Osteoblast (primary cell): ENCODE data around the gene NOXO1. TPM values are rescaled to one million over a fixed set of nuclear protein-coding genes. Genes with fewer than 3 reads are reported as not detected.

Experiments
- DNase-seq: peaks from one replicate; pipeline ENCODE4 v3.0.0; 2011; ENCODE audit warnings: low spot score, mixed read lengths; ENCODE audit not compliant: insufficient read length; ENCODE audit errors: missing footprints
- H2AFZ ChIP-seq: 2 replicates; pipeline ENCODE4 v1.6.0; 2011; ENCODE audit warnings: mild to moderate bottlenecking, low read length
- H3K27ac ChIP-seq: 2 replicates; pipeline ENCODE4 v1.5.1; 2011; ENCODE audit warnings: mild to moderate bottlenecking, low read depth, low read length, moderate library complexity
- H3K27me3 ChIP-seq: 2 replicates; pipeline ENCODE4 v1.6.0; 2012; ENCODE audit warnings: mild to moderate bottlenecking, control low read depth, inconsistent platforms, low read length, moderate library complexity; ENCODE audit not compliant: insufficient read depth
- H3K36me3 ChIP-seq: 2 replicates; pipeline ENCODE4 v1.5.1; 2011; ENCODE audit warnings: mild to moderate bottlenecking, low read length, control low read depth, moderate library complexity; ENCODE audit not compliant: insufficient read depth
- H3K4me1 ChIP-seq: 2 replicates; pipeline ENCODE4 v1.5.1; 2011; ENCODE audit warnings: mild to moderate bottlenecking, low read length, control low read depth, moderate library complexity; ENCODE audit not compliant: insufficient read depth
- H3K4me2 ChIP-seq: 2 replicates; pipeline ENCODE4 v1.6.0; 2011; ENCODE audit warnings: mild to moderate bottlenecking, low read length; ENCODE audit not compliant: insufficient read depth
- H3K4me3 ChIP-seq: fragments of 200-600 bp; sonication (generic); 3 replicates; pipeline ENCODE4 v1.5.1; 2012; ENCODE audit warnings: mild to moderate bottlenecking, low read length, inconsistent platforms; ENCODE audit not compliant: insufficient read depth
- H3K79me2 ChIP-seq: 2 replicates; pipeline ENCODE4 v1.6.0; 2012; ENCODE audit warnings: mild to moderate bottlenecking, low read length, control low read depth, inconsistent platforms; ENCODE audit not compliant: insufficient read depth
- H3K9me3 ChIP-seq: 2 replicates; pipeline ENCODE4 v1.5.1; 2011; ENCODE audit warnings: low read depth, low read length, control low read depth
- H4K20me1 ChIP-seq: 2 replicates; pipeline ENCODE4 v1.6.0; 2012; ENCODE audit warnings: mild to moderate bottlenecking, low read length, control low read depth; ENCODE audit not compliant: insufficient read depth
- total RNA-seq: library from RNA; depleted of rRNA; stranded (reverse); fragments of >200 nt; gene quantifications from 2 replicates; pipeline ENCODE4 v1.2.3, GENCODE V29; 2012
- TF ChIP-seq, protein P1 (sequence below): IDR thresholded peaks from 2 replicates; pipeline ENCODE4 v1.5.1; 2011; ENCODE audit warnings: mild to moderate bottlenecking, low read depth, low read length, moderate library complexity; ENCODE audit errors: extremely low read depth

The NOXO1 gene
- total RNA-seq, 1 donor = under 0.01 TPM

DNA sequence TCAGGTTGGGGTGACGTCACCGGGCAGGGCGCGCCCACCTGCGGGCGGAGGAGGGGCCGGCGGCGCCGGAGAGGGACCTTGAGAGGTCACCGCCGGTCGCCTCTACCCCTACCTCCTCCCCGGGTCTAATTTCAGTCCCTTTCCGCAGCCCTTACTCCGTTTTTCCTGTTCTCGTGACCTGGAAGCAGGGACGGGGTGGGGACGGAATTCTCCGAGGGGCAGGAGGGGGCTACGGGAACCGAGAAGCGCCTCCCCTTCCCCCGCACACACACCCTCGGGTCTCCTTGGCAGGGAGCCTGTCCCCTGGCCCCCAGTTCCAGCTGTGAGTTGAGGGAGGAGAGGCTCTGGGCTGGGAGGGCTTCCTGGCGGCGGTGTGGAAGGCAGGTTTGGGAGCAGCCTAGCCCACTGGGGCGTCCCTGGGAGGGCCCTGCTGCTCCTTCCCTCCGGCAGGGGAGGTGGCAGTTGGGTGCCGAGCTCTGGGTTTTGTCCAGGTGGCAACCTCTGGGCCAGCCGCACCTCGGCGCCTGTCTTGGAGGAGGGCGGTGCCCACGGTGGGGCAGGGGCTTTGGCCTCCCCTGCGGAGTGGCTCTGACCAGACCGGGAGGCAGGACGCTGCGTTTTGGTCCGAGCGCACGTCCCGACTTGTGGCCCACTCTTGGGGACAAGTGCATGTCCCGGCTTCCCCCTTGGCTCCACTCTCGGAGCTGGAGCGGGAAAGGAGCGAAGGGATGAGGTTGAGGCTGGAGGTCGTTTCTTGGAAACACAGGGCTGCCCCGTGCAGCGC lies 9.3 kb upstream of the NOXO1 start:
- Histone ChIP-seq H4K20me1 (no peaks in the 10 kb centered on the region), H3K27me3 (peaks cover 29% of the 10 kb centered on the region), H3K36me3 (peaks cover 11% of the 10 kb centered on the region), H3K9me3 (no peaks in the 10 kb centered on the region), H3K4me2 (no peak overlapping the region), H3K27ac (no peak overlapping the region), H3K4me3 (no peak overlapping the region), H2AFZ (no peak overlapping the region), H3K79me2 (peaks cover 4% of the 10 kb centered on the region), H3K4me1 (peaks cover under 1% of the 10 kb centered on the region)
- TF ChIP-seq, protein P1, sequence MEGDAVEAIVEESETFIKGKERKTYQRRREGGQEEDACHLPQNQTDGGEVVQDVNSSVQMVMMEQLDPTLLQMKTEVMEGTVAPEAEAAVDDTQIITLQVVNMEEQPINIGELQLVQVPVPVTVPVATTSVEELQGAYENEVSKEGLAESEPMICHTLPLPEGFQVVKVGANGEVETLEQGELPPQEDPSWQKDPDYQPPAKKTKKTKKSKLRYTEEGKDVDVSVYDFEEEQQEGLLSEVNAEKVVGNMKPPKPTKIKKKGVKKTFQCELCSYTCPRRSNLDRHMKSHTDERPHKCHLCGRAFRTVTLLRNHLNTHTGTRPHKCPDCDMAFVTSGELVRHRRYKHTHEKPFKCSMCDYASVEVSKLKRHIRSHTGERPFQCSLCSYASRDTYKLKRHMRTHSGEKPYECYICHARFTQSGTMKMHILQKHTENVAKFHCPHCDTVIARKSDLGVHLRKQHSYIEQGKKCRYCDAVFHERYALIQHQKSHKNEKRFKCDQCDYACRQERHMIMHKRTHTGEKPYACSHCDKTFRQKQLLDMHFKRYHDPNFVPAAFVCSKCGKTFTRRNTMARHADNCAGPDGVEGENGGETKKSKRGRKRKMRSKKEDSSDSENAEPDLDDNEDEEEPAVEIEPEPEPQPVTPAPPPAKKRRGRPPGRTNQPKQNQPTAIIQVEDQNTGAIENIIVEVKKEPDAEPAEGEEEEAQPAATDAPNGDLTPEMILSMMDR = no peak
- no peak for DNase-seq

GRCh38 chr16:1990101-1990350 lies 8.8 kb upstream of the NOXO1 start:
- H3K9me3 ChIP-seq = no peaks in the 10 kb centered on the region
- peaks cover 6% of the 10 kb centered on the region for H3K4me1 ChIP-seq
- H3K4me3 ChIP-seq = no peak overlapping the region
- no peak overlapping the region for H2AFZ ChIP-seq
- H3K36me3 ChIP-seq = peaks cover 11% of the 10 kb centered on the region
- no peak for DNase-seq
- H3K27ac ChIP-seq = no peak overlapping the region
- H4K20me1 ChIP-seq = peaks cover under 1% of the 10 kb centered on the region
- no peak overlapping the region for H3K4me2 ChIP-seq
- TF ChIP-seq, protein P1 = no peak
- peaks cover 29% of the 10 kb centered on the region for H3K27me3 ChIP-seq
- peaks cover 9% of the 10 kb centered on the region for H3K79me2 ChIP-seq

DNA sequence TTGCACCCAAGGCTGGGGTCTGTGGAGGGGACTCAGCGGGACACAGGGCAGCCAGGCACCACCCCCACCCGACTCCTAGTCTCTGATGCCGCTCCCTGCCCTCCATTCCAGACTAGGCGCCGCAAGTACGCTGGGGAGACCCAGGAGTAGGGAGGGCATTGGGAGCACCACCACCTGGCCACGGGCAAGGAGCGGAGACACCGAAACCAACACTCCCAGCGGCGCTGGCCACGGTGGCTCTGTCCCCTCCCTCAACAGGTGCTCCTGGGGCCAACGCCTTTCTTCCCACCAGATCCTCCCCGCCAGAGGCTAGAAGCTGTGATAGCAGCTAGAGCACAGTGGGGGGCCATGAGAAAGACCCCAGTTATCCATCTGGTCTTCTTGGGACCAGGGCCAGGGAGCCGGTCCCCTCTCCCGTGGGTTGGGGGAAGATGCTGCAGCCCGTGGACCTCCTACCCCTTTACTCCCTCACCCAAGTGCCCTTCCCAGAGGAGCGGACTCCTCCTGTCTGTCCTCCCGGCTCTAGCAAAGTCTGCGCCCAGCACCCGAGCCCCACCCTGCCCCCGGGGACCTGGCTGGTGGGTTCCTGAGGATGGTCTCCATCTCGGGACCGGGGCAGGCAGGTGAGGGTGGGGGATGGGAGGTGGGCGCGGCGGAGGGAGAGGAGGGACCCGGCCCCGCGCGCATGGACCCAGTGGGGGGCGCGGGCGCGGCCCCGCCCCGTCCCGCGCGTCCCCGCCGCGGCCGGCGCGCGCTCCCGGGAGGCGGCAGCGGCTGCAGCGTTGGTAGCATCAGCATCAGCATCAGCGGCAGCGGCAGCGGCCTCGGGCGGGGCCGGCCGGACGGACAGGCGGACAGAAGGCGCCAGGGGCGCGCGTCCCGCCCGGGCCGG lies 8.2 kb upstream of the NOXO1 start, which contains the start of gene SYNGR3:
Gene SYNGR3, plus strand, starts transcription at position 762 of the 892 bp plus-strand sequence. CDS start 133 bp downstream, outside the sequence.
- peaks cover 11% of the 10 kb centered on the region for H3K36me3 ChIP-seq
- no peak within 1 kb of the TSS for H3K27ac ChIP-seq
- H2AFZ ChIP-seq = no peak within 1 kb of the TSS
- no peak within 1 kb of the TSS for H3K4me2 ChIP-seq
- peaks cover 10% of the 10 kb centered on the region for H3K4me1 ChIP-seq
- peaks cover 5% of the 10 kb centered on the region for H4K20me1 ChIP-seq
- no peak for DNase-seq
- TF ChIP-seq, protein P1 = no peak
- peaks cover 29% of the 10 kb centered on the region for H3K27me3 ChIP-seq
- no peak within 1 kb of the TSS for H3K4me3 ChIP-seq
- H3K79me2 ChIP-seq = peaks cover 12% of the 10 kb centered on the region
- no peaks in the 10 kb centered on the region for H3K9me3 ChIP-seq

GRCh38 chr16:1987198-1987597 lies 5.9 kb upstream of the NOXO1 start:
- no peak overlapping the region for H3K4me2 ChIP-seq
- H3K27ac ChIP-seq = no peak overlapping the region
- H3K36me3 ChIP-seq = peaks cover 11% of the 10 kb centered on the region
- no peaks in the 10 kb centered on the region for H3K9me3 ChIP-seq
- TF ChIP-seq, protein P1 = no peak
- no peak for DNase-seq
- H3K4me1 ChIP-seq = peaks cover 10% of the 10 kb centered on the region
- H3K4me3 ChIP-seq = no peak overlapping the region
- H3K79me2 ChIP-seq = peaks cover 12% of the 10 kb centered on the region
- peaks cover 5% of the 10 kb centered on the region for H4K20me1 ChIP-seq
- H3K27me3 ChIP-seq = peaks cover 39% of the 10 kb centered on the region
- no peak overlapping the region for H2AFZ ChIP-seq
